ENCODE measurements around the gene THAP4. TPM values are rescaled to one million over a fixed set of nuclear protein-coding genes. Genes with fewer than 3 reads are reported as not detected.

THAP4 gene
- total and polyA plus RNA-seq, 8 donors, result 22.4 to 42.9 (median 27.1) TPM

GRCh38 chr2:241673797-241674725 lies 37.1 kb upstream of the THAP4 start:
- TF ChIP-seq CTCF (IDR thresholded peaks at IDR 0.05), result no peak
- no peak for ATAC-seq
- H3K27me3 ChIP-seq, result no peaks in the 10 kb centered on the region
- no peaks in the 10 kb centered on the region for H3K4me1 ChIP-seq
- peaks cover 0 to 30% (median 2%) of the 10 kb centered on the region in 3 donors for H3K36me3 ChIP-seq
- DNase-seq, result peak in 1 of 6 donors; percentile 27
- H3K4me3 ChIP-seq, result no peak overlapping the region
- H3K27ac ChIP-seq, result no peak overlapping the region
- intact Hi-C loops (cut with DNase I), result no loop called here
- FAIRE-seq, result no peak
- WGBS, 2 donors, result 86 to 88% methylated on average over 21 of the region's 21 CpGs
- no peaks in the 10 kb centered on the region for H3K9me3 ChIP-seq

GRCh38 chr2:241673189-241673663 lies 36.3 kb upstream of the THAP4 start:
- FAIRE-seq (no peak), ATAC-seq (no peak), DNase-seq (no peak)
- no peaks in the 10 kb centered on the region for H3K9me3 ChIP-seq
- H3K27ac ChIP-seq, result no peak overlapping the region
- TF ChIP-seq CTCF (IDR thresholded peaks at IDR 0.05), result no peak
- 90 to 94% methylated on average over 18 of the region's 18 CpGs for WGBS, 2 donors
- H3K27me3 ChIP-seq, result no peaks in the 10 kb centered on the region
- H3K4me1 ChIP-seq, result no peaks in the 10 kb centered on the region
- no peak overlapping the region for H3K4me3 ChIP-seq
- H3K36me3 ChIP-seq, result peaks cover 0 to 38% (median 3%) of the 10 kb centered on the region in 3 donors
- intact Hi-C loops (cut with DNase I), result no loop called here

DNA sequence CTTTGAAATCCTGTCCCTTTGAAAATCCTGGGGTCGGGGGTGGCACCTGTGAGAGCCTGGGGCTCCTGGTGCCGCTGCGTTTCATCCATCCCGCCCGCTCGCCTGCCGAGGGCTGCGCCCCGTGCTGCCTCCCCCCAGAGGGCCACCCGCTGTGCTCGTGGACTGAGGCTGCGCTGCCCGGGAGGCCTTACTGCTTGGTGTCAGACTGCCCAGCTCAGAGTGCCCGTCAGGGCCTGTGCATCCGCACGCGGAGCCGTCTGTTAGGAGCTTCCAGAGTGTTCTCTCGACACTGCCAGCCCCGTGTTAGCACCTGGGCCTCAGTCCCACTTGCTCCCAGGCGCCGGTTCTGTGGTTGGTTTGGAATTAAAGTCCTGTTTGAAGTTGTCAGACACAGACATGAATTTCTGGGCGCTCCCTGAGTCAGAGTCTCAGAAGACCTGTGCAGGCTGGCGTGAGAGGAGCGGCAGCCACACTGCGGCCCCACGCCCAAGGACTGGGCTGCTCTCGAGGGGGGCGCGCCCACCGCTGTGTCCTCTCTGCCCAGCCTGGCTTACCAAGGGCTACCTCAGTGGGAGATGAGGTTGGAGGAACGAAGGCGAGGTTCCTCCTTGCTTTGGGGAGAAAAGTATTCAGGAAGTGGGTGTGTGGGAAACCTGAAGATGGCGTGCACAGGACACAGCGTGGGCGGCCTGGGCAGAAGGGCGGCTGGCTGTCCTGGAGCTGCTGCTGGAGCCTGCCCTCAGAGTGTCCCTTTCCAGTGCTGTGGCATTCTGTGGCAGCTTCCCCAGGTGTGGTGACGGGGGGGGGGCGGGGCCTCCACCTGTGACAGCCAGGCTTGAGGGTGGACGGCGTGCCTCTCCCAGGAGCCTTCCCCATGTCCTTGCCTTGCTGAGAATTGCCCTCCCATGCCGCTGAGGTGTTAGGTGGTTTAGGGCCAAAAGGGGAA lies 35.6 kb upstream of the THAP4 start:
- FAIRE-seq (no peak), DNase-seq (peak in 1 of 6 donors; percentile 55), ATAC-seq (no peak)
- H3K4me1 ChIP-seq, result no peaks in the 10 kb centered on the region
- no peak overlapping the region for H3K4me3 ChIP-seq
- no peaks in the 10 kb centered on the region for H3K9me3 ChIP-seq
- H3K27ac ChIP-seq, result no peak overlapping the region
- intact Hi-C loops (cut with DNase I), result no loop called here
- no peaks in the 10 kb centered on the region for H3K27me3 ChIP-seq
- peaks cover 0 to 43% (median 3%) of the 10 kb centered on the region in 3 donors for H3K36me3 ChIP-seq
- WGBS, 2 donors, result 93 to 94% methylated on average over 41 to 42 of the region's 42 CpGs
- TF ChIP-seq CTCF (IDR thresholded peaks at IDR 0.05), result no peak

DNA sequence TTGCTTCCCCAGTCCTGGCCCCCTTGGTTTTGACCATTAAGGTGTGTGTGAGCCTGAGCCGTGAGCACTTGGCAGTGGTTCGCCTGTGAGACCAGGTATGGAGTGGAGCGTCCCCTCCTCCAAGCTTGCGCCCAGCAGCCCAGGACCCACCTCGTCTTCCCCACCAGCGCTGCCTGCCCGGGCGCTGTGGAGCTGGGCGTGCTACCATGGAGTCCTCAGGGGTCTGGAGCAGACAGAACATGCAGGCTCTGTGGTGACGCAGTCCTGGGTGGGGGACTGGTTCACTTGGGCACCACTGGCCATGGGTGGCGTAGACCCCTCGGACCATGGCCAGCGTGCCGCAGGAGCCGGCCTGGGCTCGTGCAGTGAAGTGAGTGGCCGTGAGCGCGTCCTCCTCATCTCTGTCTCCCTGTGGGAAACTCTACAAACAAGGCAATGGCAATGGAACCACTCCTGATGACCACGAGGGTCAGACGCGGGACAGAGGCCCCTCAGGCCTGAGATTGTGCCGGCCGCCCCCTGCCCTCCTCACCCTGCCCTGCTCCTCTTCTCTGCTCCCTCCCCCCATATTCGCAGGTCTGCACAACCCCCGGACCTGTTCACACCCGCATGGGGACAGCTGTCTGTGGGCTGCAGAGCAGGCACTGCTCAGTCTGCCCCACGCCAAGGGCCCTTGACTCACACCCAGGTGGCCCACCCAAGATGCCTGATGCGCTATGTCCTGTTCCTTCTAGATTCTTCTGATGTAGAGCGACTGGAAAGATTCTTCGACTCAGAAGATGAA lies 34.7 kb upstream of the THAP4 start:
- Histone ChIP-seq H3K36me3 (peaks cover 0 to 36% (median 3%) of the 10 kb centered on the region in 3 donors), H3K4me3 (no peak overlapping the region), H3K27ac (no peak overlapping the region), H3K27me3 (no peaks in the 10 kb centered on the region), H3K9me3 (no peaks in the 10 kb centered on the region), H3K4me1 (no peaks in the 10 kb centered on the region)
- 91 to 94% methylated on average over 30 to 31 of the region's 31 CpGs for WGBS, 2 donors
- ATAC-seq, result no peak
- no peak for TF ChIP-seq CTCF (IDR thresholded peaks at IDR 0.05)
- DNase-seq, result peak in 1 of 6 donors; percentile 32
- FAIRE-seq, result no peak
- intact Hi-C loops (cut with DNase I), result no loop called here
